SHP77 treated with DMSO at 0.1 percent for 48 hours (cell line): ENCODE data around the gene TKT.

Experiments used
- DNase-seq: peaks from one replicate; lab custom pipeline; 2025; lab: John Stamatoyannopoulos, UW

Gene TKT

DNA sequence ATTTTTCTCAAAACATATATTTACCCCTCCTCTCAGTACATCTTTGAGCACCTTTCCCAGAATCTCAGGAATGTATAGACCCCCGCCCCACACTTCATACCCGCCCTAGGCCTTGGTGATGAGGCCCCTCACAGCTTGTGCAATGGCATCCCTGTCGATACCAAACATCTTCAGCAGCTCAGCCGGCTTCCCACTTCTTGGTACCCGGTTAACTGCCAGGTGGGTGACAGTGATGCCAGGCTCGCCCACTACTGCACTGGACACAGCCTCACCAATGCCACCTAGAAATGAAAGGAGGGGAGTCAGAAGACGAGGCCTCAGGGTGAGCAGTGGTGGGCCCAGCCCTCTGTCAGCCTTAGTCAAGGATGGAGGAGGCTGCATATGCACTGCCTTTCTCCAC lies 30.2 kb downstream of the TKT start:
- no peak for DNase-seq

DNA sequence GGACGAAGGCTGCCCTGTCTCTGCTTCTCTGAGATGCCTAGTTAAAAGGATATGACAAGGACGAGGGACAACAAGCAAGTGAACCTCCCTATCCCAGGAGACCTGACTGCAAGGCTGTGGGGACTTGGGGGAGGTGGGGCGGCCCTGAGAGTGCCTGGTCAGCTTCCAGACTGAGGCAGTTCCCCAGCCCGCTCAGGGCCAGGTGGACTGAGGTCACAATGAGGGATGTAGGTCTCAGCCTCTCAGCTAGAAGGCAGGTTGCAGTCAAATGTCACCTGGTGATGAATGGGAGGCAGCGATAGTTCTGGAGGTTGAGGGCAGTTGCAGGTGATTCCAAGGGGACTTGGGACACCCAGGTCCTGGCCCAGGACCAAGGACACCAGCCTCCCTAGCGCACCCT lies 30.6 kb downstream of the TKT start:
- DNase-seq, result no peak

GRCh38 chr3:53224536-53224935 lies 31.3 kb downstream of the TKT start:
- no peak for DNase-seq

GRCh38 chr3:53224026-53224425 lies 31.8 kb downstream of the TKT start:
- DNase-seq, result no peak

GRCh38 chr3:53223541-53223966 lies 32.3 kb downstream of the TKT start:
- no peak for DNase-seq

DNA sequence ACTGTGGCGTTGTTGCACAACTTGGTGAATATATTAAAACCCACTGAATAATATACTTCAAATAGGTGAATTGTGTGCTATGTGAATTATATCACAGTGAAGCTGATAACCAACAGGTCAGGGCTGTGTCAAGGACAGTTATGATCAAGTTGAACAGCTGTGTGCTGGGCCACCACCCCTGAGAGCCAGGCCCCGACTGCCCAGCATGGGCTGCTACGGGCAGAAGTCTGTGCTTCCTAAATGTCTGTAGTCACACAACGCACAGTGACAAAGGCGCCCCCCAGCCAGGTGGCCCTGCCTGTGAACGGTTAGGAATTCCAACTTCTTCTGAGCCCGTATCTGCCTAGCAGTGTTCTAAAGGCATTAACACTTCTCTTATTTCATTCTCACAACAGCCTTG lies 32.8 kb downstream of the TKT start:
- DNase-seq, result no peak

DNA sequence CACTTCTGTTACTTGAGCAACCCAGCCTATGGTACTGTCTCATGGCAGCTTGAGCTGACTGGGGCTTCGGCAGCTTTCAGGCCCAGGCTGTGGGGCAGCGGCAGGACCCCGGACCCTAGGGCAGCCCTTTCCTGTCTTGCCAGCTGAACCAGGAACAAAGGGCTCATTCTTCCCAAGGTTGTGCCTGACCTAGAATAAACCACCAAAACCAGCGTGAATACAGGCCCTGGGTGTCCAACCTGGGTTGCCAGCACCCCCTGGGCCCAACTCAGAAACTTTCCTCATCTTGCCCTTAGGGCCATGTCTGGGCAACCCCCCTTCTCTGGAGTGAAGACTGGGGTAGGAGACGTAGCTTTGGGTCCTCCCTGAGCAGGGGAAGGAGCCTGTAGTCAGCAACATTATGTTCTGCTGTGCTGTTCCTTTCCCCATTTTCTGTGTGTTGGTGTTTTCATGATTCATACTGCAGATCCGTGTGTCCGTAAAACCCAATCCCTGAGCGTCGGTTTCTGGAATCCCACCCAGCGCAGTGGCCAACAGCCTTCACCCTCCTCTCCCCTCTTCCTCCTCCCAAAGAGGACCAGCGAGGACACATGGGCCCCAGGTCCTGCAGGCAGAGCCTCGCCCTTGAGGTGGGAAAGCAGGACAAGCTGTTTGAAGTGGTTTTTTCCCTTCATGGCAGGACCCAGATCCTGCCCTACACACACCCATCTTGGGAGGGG lies 33.5 kb downstream of the TKT start:
- no peak for DNase-seq

GRCh38 chr3:53221827-53222182 lies 34.0 kb downstream of the TKT start:
- DNase-seq, result no peak

GRCh38 chr3:53221345-53221744 lies 34.5 kb downstream of the TKT start:
- DNase-seq, result no peak

DNA sequence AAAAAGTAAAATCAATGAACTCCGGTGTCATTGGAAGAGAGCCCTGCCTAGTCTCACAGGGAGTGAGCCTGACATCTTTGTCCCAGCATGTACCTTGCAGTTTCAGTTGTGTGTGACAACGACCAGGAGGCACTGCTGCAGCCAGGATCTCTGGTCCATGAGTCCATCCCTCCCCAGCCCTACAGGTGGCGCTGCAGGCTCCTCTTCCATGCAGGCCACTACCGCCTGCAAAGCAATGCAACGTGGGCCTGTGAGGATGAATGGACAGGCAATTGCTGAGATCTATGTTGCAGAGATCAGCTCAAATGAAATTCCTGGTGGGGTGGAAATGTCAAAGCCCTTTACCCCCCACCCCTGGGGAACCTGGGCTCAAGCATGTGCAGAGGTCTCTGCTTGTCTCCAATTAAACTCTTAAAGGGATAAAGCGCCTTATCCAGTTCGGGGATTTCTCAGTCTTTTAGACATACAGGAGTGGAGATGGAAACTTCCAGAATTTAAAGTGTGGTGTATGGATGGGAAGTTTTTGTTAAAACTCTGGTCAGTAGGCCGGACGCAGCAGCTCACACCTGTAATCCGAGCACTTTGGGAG lies 35.8 kb downstream of the TKT start:
- DNase-seq, result peak; percentile 78

GRCh38 chr3:53218131-53218530 lies 37.7 kb downstream of the TKT start:
- DNase-seq, result no peak

DNA sequence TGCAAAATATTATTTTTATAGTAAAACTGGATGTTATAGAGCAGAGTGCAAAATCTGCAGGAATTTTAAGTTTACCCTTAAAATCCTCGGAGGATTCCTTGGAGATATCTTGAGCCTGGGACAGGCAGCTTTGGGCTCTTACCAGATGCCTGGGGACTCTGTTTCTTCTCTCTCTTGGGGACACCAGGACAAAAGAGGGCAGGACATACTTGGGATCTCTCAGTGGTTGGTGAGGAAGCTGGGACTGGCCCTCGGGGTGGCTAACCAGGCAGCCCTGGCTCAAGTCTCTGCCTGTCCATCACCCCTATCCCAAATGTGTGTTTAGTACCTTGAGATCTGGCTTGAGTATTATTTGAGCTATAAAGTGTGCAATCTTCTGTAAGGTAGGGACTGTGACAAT lies 38.6 kb downstream of the TKT start:
- DNase-seq, result no peak

DNA sequence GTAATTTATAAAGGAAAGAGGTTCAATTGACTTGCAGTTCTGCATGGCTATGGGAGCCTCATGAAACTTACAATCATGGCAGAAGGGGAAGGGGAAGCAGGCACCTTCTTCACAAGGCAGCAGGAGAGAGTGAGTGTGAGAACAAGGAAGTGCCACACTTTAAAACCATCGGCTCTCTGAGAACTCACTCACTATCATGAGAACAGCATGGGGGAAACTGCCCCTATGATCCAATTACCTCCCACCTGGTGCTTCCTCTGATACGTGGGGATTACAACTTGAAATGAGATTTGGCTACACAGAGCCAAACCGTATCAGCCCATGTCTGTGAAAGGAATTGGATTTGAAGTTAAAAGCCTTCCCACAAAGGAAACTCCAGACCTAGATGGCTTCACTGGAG lies 39.1 kb downstream of the TKT start:
- DNase-seq, result no peak

GRCh38 chr3:53215816-53216215 lies 40.0 kb downstream of the TKT start:
- no peak for DNase-seq

DNA sequence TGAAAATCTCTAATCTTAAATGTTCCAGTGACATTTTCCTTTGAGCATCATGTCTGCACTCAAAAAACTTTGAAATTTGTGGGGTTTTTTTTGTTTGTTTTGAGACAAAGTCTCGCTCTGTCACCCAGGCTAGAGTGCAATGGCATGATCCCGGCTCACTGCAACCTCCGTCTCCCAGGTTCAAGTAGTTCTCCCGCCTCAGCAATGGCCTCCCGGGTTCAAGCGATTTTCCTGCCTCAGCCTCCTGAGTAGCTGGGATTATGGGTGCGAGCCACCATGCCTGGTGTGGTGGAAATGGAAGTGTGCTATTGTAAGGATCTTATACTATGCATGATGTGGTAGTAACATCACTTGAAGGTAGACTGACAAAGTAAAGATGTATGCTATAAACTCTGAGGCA lies 42.5 kb downstream of the TKT start:
- DNase-seq, result no peak

DNA sequence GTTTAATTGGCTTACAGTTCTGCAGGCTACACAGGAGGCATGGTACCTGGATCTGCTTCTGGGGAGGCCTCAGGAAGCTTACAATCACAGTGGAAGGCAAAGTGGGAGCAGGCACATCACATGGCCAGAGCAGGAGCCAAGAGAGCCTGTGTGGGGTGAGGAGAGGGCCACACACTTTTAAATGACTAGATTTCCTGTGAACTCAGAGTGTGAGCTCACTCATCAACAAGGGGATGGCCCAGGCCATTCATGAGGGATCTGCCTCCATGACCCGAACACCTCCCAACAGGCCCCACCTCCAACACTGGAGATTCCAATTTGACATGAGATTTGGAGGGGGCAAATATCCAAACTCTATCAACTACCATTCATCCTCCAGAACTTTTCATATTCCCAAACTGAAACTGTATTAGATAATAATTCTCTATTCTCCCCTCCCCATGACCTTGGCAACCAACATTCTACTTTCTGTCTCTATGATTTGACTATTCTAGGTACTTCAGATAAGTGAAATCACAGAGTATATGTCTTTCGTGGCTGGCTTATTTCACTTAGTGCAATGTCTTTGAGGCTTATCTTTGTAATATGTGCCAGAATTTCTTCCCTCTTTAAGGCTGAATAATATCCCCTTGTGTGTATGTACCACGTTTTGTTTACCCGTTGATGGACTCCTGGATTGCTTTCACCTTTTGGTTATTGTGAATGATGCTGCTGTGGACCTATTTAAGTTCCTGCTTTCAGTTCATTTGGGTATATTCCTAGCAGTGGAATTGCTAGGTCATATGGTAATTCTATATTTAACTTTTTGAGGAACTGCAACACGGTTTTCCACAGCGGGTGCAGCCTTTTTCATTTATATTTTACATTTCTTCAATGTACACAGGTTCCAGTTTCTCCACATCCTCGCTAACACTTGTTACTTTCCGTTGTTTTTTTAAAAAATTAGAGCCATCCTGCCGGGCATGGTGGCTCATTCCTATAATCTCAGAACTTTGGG lies 43.8 kb downstream of the TKT start:
- no peak for DNase-seq

- DNase-seq, result no peak
Observed at GRCh38 chr3:53202331-53203015, 53.3 kb downstream of the TKT start.

DNA sequence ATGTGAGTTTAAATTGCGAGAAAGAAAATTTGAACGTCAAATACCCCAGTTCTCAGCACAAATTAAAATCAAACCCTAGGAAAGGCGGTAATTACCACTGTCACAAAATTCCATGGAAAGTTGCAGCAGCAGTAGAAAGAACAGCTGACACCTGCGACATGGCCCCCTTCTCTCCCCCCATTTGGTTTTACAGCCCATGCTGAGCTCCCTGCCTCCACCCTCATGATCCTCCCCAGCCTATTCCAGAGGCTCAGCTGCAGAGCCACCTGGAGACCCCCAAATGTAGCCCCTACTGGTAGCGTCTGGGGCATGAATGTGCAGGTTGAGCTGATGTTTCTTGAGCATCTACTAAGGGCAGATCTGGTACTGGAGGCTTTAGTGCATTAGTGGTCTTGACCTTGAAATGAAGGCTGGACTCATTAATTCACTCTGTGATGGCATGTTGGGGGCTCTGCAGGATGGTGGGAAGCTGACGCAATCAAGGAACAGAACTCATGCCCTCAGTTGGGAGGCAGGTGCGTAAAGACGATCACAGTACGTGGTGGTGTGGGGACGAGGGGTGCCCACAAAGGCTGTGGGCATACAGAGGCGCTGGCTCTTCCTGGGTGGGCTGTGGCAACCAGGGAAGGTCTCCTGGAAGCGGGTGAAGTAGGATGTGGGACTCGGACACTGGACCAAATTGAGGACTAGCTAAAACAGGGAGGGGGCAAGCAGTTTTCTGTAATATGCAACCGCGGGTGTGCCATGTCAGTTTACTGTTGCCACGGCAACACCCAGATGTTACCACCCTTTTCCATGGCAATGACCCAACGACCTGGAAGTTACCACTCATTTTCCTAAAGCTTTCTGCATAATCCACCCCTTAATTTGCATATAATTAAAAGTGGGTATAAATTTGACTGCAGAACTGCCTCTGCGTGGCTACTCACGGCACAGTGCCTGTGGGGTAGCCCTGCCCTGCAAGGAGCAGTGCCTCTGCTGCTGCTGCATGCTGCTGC lies 55.0 kb downstream of the TKT start:
- DNase-seq, result no peak

DNA sequence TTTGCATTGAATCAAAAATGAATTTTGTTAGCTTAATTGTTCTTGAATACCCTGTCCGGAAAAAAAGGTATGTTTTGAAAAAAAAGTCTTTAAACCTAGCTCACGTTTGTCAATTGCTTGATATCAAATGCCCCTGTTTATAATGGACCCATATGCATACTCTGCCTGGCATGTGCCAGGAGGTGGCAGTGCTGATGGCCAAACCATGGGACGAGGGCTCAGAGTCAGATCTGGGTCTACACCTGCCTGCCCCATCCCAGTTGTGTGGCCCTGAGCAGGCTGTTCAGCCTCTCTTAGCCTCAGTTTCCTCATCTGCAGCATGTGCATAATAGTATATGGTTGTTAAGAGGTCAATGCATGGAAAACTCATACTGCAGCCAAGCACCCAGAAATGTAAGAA lies 56.0 kb downstream of the TKT start:
- DNase-seq, result no peak

GRCh38 chr3:53198996-53199395 lies 56.8 kb downstream of the TKT start:
- no peak for DNase-seq
